ENCODE results near the gene ARID1B. TPM values are rescaled to one million over a fixed set of nuclear protein-coding genes. Genes with fewer than 3 reads are reported as not detected.

ARID1B gene
- total RNA-seq, 1 experiment from 2014 or later, result 60.3 TPM

DNA sequence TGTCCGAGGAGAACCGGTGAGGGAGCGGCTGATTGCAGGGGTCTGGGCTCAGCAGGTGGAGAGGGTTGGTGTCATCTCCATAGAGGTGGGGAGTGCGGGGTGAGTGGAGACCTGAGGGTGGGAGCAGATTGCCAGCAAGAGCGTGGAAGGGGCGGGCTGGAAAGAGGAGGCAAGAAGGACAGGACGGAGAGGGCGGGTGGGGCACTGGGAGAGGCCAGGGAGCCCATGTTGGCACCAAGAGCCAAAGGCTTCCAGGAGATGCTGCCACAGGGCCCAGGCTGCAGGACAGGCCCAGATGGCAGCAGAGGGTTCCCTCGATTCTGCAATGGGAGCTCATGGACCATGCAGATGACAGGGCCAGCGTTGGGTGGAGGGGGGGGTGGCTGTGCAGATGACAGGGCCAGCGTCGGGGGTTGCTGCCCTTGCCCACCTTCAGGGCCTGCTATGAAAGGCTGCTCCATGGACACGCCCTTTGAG lies 440.8 kb downstream of the ARID1B start (continued):
- TF ChIP-seq E2F1 (CRISPR knock-in tag; IDR thresholded peaks at IDR 0.05) (no peak), ATF1 (CRISPR knock-in tag; IDR thresholded peaks at IDR 0.05) (no peak), ZNF121 (CRISPR knock-in tag; IDR thresholded peaks at IDR 0.05) (no peak), RELA (CRISPR knock-in tag; IDR thresholded peaks at IDR 0.05; ENCODE audit: borderline replicate concordance) (no peak), GRHL2 (CRISPR knock-in tag; IDR thresholded peaks at IDR 0.05; ENCODE audit: insufficient replicate concordance, severe bottlenecking) (no peak), ZNF317 (CRISPR knock-in tag; IDR thresholded peaks at IDR 0.05; ENCODE audit: borderline replicate concordance, low read depth) (no peak), ZNF138 (CRISPR knock-in tag; conservative IDR thresholded peaks at IDR 0.05) (no peak), NFATC4 (CRISPR knock-in tag; IDR thresholded peaks at IDR 0.05) (no peak), ZNF219 (CRISPR knock-in tag; IDR thresholded peaks at IDR 0.05; ENCODE audit: borderline replicate concordance) (no peak)
- TF ChIP-seq, protein P1, sequence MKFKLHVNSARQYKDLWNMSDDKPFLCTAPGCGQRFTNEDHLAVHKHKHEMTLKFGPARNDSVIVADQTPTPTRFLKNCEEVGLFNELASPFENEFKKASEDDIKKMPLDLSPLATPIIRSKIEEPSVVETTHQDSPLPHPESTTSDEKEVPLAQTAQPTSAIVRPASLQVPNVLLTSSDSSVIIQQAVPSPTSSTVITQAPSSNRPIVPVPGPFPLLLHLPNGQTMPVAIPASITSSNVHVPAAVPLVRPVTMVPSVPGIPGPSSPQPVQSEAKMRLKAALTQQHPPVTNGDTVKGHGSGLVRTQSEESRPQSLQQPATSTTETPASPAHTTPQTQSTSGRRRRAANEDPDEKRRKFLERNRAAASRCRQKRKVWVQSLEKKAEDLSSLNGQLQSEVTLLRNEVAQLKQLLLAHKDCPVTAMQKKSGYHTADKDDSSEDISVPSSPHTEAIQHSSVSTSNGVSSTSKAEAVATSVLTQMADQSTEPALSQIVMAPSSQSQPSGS (CRISPR knock-in tag; IDR thresholded peaks at IDR 0.05; ENCODE audit: borderline replicate concordance, low read depth), result no peak

DNA sequence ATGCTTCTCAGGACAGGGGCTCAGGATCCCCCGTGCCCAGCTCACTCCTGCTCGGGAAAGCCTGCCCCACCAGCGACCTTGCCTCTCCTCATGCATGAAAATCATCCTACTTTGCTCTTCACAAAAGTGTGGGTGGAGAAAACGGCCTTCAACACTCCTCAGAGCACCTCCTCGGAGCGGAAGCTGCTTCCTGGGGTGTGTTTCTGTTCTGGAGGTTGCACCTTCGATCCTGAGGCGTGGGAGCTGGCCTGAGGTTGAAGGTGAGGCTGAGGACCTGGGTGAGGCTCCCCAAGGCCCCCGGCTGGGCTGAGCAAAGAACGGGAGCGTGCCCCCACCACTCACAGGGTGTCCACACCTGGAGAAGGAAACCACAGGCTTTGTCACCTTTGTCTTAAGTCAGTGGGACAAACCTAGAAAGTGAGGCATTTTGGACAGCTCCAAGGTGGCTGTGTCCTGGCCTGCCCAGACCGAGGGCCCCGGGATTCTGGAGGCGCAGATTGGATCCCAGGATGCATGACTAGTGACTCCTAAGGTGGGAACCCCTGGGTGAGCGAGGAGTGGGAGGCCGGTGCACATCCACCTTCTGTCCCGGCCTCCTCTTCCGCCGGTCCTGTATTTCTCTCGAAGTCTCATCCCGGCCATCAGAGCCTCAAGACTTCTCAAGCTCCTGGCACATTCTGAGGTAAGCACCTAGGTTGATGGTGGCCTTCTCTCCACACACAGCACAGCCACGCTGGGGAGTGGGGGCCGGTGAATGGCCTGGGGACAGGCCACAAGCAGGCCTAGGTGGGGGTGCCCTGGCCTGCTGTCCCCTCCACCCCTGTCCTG lies 441.4 kb downstream of the ARID1B start:
- no peak overlapping the region for H3K4me3 Mint-ChIP-seq
- ATAC-seq (no peak), DNase-seq (ENCODE audit: low spot score) (no peak)
- H3K27ac Mint-ChIP-seq, result no peak overlapping the region
- peaks cover 18% of the 10 kb centered on the region for H3K4me1 Mint-ChIP-seq
- ChIA-PET POLR2A (no interaction called here), CTCF (interaction anchor here (0.9 to 2.1 kb wide), 5 partner anchors 11 to 75 kb away, joined by 3 to 12 read pairs (median 4); no protein-coding TSS in a partner anchor)
- no peaks in the 10 kb centered on the region for H3K9me3 Mint-ChIP-seq
- H3K27me3 Mint-ChIP-seq (ENCODE audit: low read depth), result peaks cover 16% of the 10 kb centered on the region
- TF ChIP-seq ZNF396 (CRISPR knock-in tag; IDR thresholded peaks at IDR 0.05; ENCODE audit: borderline replicate concordance) (no peak), ZNF263 (CRISPR knock-in tag; IDR thresholded peaks at IDR 0.05; ENCODE audit: low read depth) (no peak), JAZF1 (CRISPR knock-in tag; IDR thresholded peaks at IDR 0.05) (no peak), MYBL2 (CRISPR knock-in tag; IDR thresholded peaks at IDR 0.05) (no peak), IRF2 (CRISPR knock-in tag; IDR thresholded peaks at IDR 0.05; ENCODE audit: borderline replicate concordance, low read depth) (no peak), ZNF532 (CRISPR knock-in tag; IDR thresholded peaks at IDR 0.05; ENCODE audit: borderline replicate concordance) (no peak), NFYB (CRISPR knock-in tag; conservative IDR thresholded peaks at IDR 0.05; ENCODE audit: low read depth) (no peak), E2F1 (CRISPR knock-in tag; IDR thresholded peaks at IDR 0.05) (no peak)
- TF ChIP-seq, protein P2, sequence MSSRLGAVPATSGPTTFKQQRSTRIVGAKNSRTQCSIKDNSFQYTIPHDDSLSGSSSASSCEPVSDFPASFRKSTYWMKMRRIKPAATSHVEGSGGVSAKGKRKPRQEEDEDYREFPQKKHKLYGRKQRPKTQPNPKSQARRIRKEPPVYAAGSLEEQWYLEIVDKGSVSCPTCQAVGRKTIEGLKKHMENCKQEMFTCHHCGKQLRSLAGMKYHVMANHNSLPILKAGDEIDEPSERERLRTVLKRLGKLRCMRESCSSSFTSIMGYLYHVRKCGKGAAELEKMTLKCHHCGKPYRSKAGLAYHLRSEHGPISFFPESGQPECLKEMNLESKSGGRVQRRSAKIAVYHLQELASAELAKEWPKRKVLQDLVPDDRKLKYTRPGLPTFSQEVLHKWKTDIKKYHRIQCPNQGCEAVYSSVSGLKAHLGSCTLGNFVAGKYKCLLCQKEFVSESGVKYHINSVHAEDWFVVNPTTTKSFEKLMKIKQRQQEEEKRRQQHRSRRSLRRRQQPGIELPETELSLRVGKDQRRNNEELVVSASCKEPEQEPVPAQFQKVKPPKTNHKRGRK (CRISPR knock-in tag; IDR thresholded peaks at IDR 0.05; ENCODE audit: borderline replicate concordance), result no peak
- TF ChIP-seq, protein P3, sequence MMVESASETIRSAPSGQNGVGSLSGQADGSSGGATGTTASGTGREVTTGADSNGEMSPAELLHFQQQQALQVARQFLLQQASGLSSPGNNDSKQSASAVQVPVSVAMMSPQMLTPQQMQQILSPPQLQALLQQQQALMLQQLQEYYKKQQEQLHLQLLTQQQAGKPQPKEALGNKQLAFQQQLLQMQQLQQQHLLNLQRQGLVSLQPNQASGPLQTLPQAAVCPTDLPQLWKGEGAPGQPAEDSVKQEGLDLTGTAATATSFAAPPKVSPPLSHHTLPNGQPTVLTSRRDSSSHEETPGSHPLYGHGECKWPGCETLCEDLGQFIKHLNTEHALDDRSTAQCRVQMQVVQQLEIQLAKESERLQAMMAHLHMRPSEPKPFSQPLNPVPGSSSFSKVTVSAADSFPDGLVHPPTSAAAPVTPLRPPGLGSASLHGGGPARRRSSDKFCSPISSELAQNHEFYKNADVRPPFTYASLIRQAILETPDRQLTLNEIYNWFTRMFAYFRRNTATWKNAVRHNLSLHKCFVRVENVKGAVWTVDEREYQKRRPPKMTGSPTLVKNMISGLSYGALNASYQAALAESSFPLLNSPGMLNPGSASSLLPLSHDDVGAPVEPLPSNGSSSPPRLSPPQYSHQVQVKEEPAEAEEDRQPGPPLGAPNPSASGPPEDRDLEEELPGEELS (CRISPR knock-in tag; IDR thresholded peaks at IDR 0.05), result no peak
- no peaks in the 10 kb centered on the region for H3K36me3 Mint-ChIP-seq
